Measurements from ENCODE around the gene TEX26. TPM values are rescaled to one million over a fixed set of nuclear protein-coding genes. Genes with fewer than 3 reads are reported as not detected.

TEX26 gene
- total RNA-seq, 4 donors from 2014 or later, result 0.69 to 0.97 TPM; not detected in 2

GRCh38 chr13:30928978-30929377 is 3.5 kb upstream of the TEX26 start:
- Histone ChIP-seq H3K36me3 (no peaks in the 10 kb centered on the region), H3K4me3 (no peak overlapping the region), H3K27me3 (peaks cover 0 to 8% (median 0%) of the 10 kb centered on the region in 4 donors), H3K4me1 (peaks cover 0 to 13% (median 11%) of the 10 kb centered on the region in 4 donors), H3K9me3 (no peaks in the 10 kb centered on the region), H3K27ac (replicated peaks in 1 of 4) (no peak overlapping the region)
- intact Hi-C loops (cut with DNase I), result no loop called here
- TF ChIP-seq EP300 (IDR thresholded peaks at IDR 0.05) (no peak), POLR2A (IDR thresholded peaks at IDR 0.05; ENCODE audit: low read depth) (no peak), POLR2AphosphoS5 (IDR thresholded peaks at IDR 0.05) (no peak)
- WGBS, result 93% methylated on average over 5 of the region's 5 CpGs
- DNase-seq (ENCODE audit: extremely low spot score), result peak; percentile 81

- H3K9me3 ChIP-seq, result peaks cover 0 to 2% (median under 1%) of the 10 kb centered on the region in 4 donors
- intact Hi-C loops (cut with DNase I), result no loop called here
- no peak overlapping the region for H3K27ac ChIP-seq (replicated peaks in 1 of 4)
- peaks cover 0 to 14% (median 0%) of the 10 kb centered on the region in 4 donors for H3K27me3 ChIP-seq
- no peaks in the 10 kb centered on the region for H3K36me3 ChIP-seq
- H3K4me1 ChIP-seq, result peaks cover 0 to 13% (median 11%) of the 10 kb centered on the region in 4 donors
- no peak for DNase-seq (ENCODE audit: extremely low spot score)
- WGBS, result 73% methylated on average over 3 of the region's 3 CpGs
- TF ChIP-seq POLR2A (IDR thresholded peaks at IDR 0.05; ENCODE audit: low read depth) (no peak), CTCF (IDR thresholded peaks at IDR 0.05) (no peak), POLR2AphosphoS5 (IDR thresholded peaks at IDR 0.05) (no peak), EP300 (IDR thresholded peaks at IDR 0.05) (no peak)
- peak overlapping the region in 2 of 4 donors; percentile 14 to 24 for H3K4me3 ChIP-seq
Measured at GRCh38 chr13:30933354-30933670, 856 bp downstream of the TEX26 start.

GRCh38 chr13:30934381-30934780 is 1.9 kb downstream of the TEX26 start:
- H3K9me3 ChIP-seq, result peaks cover 0 to 7% (median 2%) of the 10 kb centered on the region in 4 donors
- DNase-seq (ENCODE audit: extremely low spot score), result peak; percentile 89
- no peak overlapping the region for H3K27ac ChIP-seq (replicated peaks in 1 of 4)
- H3K27me3 ChIP-seq, result peaks cover 0 to 14% (median 0%) of the 10 kb centered on the region in 4 donors
- H3K4me1 ChIP-seq, result peaks cover 0 to 13% (median 11%) of the 10 kb centered on the region in 4 donors
- WGBS, result 90% methylated on average over 3 of the region's 6 CpGs
- no peaks in the 10 kb centered on the region for H3K36me3 ChIP-seq
- TF ChIP-seq POLR2A (IDR thresholded peaks at IDR 0.05; ENCODE audit: low read depth) (no peak), EP300 (IDR thresholded peaks at IDR 0.05) (no peak), POLR2AphosphoS5 (IDR thresholded peaks at IDR 0.05) (no peak), CTCF (IDR thresholded peaks at IDR 0.05) (no peak)
- H3K4me3 ChIP-seq, result no peak overlapping the region
- intact Hi-C loops (cut with DNase I), result no loop called here

- Histone ChIP-seq H3K27me3 (peaks cover 0 to 14% (median 0%) of the 10 kb centered on the region in 4 donors), H3K4me1 (peaks cover 0 to 13% (median 11%) of the 10 kb centered on the region in 4 donors), H3K4me3 (no peak overlapping the region), H3K9me3 (peaks cover 0 to 7% (median 2%) of the 10 kb centered on the region in 4 donors), H3K27ac (replicated peaks in 1 of 4) (no peak overlapping the region), H3K36me3 (no peaks in the 10 kb centered on the region)
- peak; percentile 72 for DNase-seq (ENCODE audit: extremely low spot score)
- no peak for TF ChIP-seq EP300 (IDR thresholded peaks at IDR 0.05)
- no peak for TF ChIP-seq POLR2AphosphoS5 (IDR thresholded peaks at IDR 0.05)
- TF ChIP-seq CTCF (IDR thresholded peaks at IDR 0.05), result no peak
- no peak for TF ChIP-seq POLR2A (IDR thresholded peaks at IDR 0.05; ENCODE audit: low read depth)
- intact Hi-C loops (cut with DNase I), result no loop called here
- 100% methylated on average over 2 of the region's 3 CpGs for WGBS
Measured at GRCh38 chr13:30934803-30935202, 2.3 kb downstream of the TEX26 start.

GRCh38 chr13:30936971-30937370 is 4.5 kb downstream of the TEX26 start:
- intact Hi-C loops (cut with DNase I), result no loop called here
- WGBS, result 85% methylated on average over 4 of the region's 4 CpGs
- peaks cover 0 to 14% (median 0%) of the 10 kb centered on the region in 4 donors for H3K27me3 ChIP-seq
- H3K4me3 ChIP-seq, result no peak overlapping the region
- H3K9me3 ChIP-seq, result peaks cover 0 to 7% (median 2%) of the 10 kb centered on the region in 4 donors
- H3K36me3 ChIP-seq, result no peaks in the 10 kb centered on the region
- no peak for TF ChIP-seq POLR2A (IDR thresholded peaks at IDR 0.05; ENCODE audit: low read depth)
- no peak for TF ChIP-seq EP300 (IDR thresholded peaks at IDR 0.05)
- TF ChIP-seq CTCF (IDR thresholded peaks at IDR 0.05), result no peak
- TF ChIP-seq POLR2AphosphoS5 (IDR thresholded peaks at IDR 0.05), result no peak
- DNase-seq (ENCODE audit: extremely low spot score), result peak; percentile 50
- no peak overlapping the region for H3K27ac ChIP-seq (replicated peaks in 1 of 4)
- peaks cover 0 to 13% (median 11%) of the 10 kb centered on the region in 4 donors for H3K4me1 ChIP-seq

Data from esophagus muscularis mucosa (tissue), 4 donors.